ENCODE measurements around the gene GABARAPL1. TPM values are rescaled to one million over a fixed set of nuclear protein-coding genes. Genes with fewer than 3 reads are reported as not detected.

Gene GABARAPL1
- total RNA-seq, 1 experiment from 2014 or later: 24.1 TPM

- in situ Hi-C loops (cut with HindIII; ENCODE audit: low pct_unique_long_range_greater_than_20kb, low sequenced_read_pairs): no loop called here
- CTCF ChIA-PET: interaction anchor here (0.7 kb wide), 1 partner anchor 74 kb away, joined by 6 read pairs; no protein-coding TSS in a partner anchor
- POLR2A ChIA-PET: interaction anchor here (0.8 kb wide), 1 partner anchor 15 kb away, joined by 5 read pairs; the partner anchor contains the start of gene GABARAPL1
These were observed 15.0 kb downstream of the GABARAPL1 start for GRCh38 chr12:10227648-10228047.

GRCh38 chr12:10234562-10234961, 21.9 kb downstream of the GABARAPL1 start:
- no peaks in the 10 kb centered on the region for H3K27me3 ChIP-seq (ENCODE audit: control insufficient read depth, insufficient read depth, low read length)
- ChIA-PET POLR2A (no interaction called here), CTCF (no interaction called here)
- no peaks in the 10 kb centered on the region for H3K4me1 ChIP-seq (ENCODE audit: control insufficient read depth, insufficient read depth, low read length)
- no peaks in the 10 kb centered on the region for H3K36me3 ChIP-seq (ENCODE audit: control insufficient read depth, insufficient read depth, low read length)
- intact Hi-C loops (cut with micrococcal nuclease; ENCODE audit: unreplicated experiment) (loop anchor here (2.0 kb wide), 1 partner anchor 266 kb away; no protein-coding TSS in a partner anchor), in situ Hi-C loops (cut with HindIII; ENCODE audit: low pct_unique_long_range_greater_than_20kb, low sequenced_read_pairs) (no loop called here)
- no peak for DNase-seq (ENCODE audit: low read depth, low spot score)
- no peak overlapping the region for H3K27ac ChIP-seq (ENCODE audit: low read length)
- no peak for ATAC-seq
- no peaks in the 10 kb centered on the region for H3K9me3 ChIP-seq (ENCODE audit: control insufficient read depth, insufficient read depth, low read depth, low read length)
- no peak overlapping the region for H3K4me3 ChIP-seq (ENCODE audit: low read depth in 2 of 2, low read length in 2 of 2)
- no peak for TF ChIP-seq POLR2AphosphoS5 (IDR thresholded peaks at IDR 0.05; ENCODE audit: low read depth, low read length)
- no TSS peak for BruUV-seq (replicated peaks)

More at GRCh38 chr12:10227648-10228047, 15.0 kb downstream of the GABARAPL1 start:
- Histone ChIP-seq H3K27ac (ENCODE audit: low read length) (no peak overlapping the region), H3K4me1 (ENCODE audit: control insufficient read depth, insufficient read depth, low read length) (no peaks in the 10 kb centered on the region), H3K4me3 (ENCODE audit: low read depth in 2 of 2, low read length in 2 of 2) (no peak overlapping the region), H3K9me3 (ENCODE audit: control insufficient read depth, insufficient read depth, low read depth, low read length) (no peaks in the 10 kb centered on the region), H3K36me3 (ENCODE audit: control insufficient read depth, insufficient read depth, low read length) (no peaks in the 10 kb centered on the region), H3K27me3 (ENCODE audit: control insufficient read depth, insufficient read depth, low read length) (no peaks in the 10 kb centered on the region)
- TF ChIP-seq SIN3A (IDR thresholded peaks at IDR 0.05; ENCODE audit: borderline replicate concordance, insufficient read depth, low read depth, low read length) (no peak), CTCF (IDR thresholded peaks at IDR 0.05) (no peak), REST (IDR thresholded peaks at IDR 0.05; ENCODE audit: insufficient read depth in 1 of 2, low read depth in 2 of 2, low read length in 1 of 2) (no peak), POLR2AphosphoS5 (IDR thresholded peaks at IDR 0.05; ENCODE audit: low read depth, low read length) (no peak), TCF7L2 (IDR thresholded peaks at IDR 0.05; ENCODE audit: low read depth, low read length) (no peak)
- DNase-seq (ENCODE audit: low read depth, low spot score): no peak
- no peak for ATAC-seq
- BruUV-seq (replicated peaks): no TSS peak
- intact Hi-C loops (cut with micrococcal nuclease; ENCODE audit: unreplicated experiment): no loop called here

Measured in Panc1 (cell line).